ENCODE results near the gene ARHGAP8.
"Not testable (repeated sequence)": the region's sequence is repeated elsewhere in the genome, so short reads cannot be mapped to it uniquely, and the experiment has no call there.

Gene ARHGAP8

GRCh38 chr22:44776605-44777363 is 24.4 kb downstream of the ARHGAP8 start:
- no peak for DNase-seq

GRCh38 chr22:44777364-44777755 is 25.0 kb downstream of the ARHGAP8 start:
- DNase-seq: no peak

GRCh38 chr22:44780876-44781449 is 28.6 kb downstream of the ARHGAP8 start:
- no peak for DNase-seq

- no peak for DNase-seq
Observed at GRCh38 chr22:44782363-44782963, 30.1 kb downstream of the ARHGAP8 start.

GRCh38 chr22:44783091-44783490 is 30.7 kb downstream of the ARHGAP8 start:
- no peak for DNase-seq

GRCh38 chr22:44783581-44783980 is 31.2 kb downstream of the ARHGAP8 start:
- no peak for DNase-seq

GRCh38 chr22:44786136-44786535 is 33.8 kb downstream of the ARHGAP8 start:
- no peak for DNase-seq

- no peak for DNase-seq
Observed at GRCh38 chr22:44786610-44787009, 34.2 kb downstream of the ARHGAP8 start.

GRCh38 chr22:44787832-44788231 is 35.5 kb downstream of the ARHGAP8 start:
- no peak for DNase-seq

GRCh38 chr22:44793106-44793505 is 40.7 kb downstream of the ARHGAP8 start:
- DNase-seq: no peak

GRCh38 chr22:44793506-44794172 is 41.3 kb downstream of the ARHGAP8 start:
- DNase-seq: no peak

- DNase-seq: no peak
Observed at GRCh38 chr22:44795701-44796630, 43.6 kb downstream of the ARHGAP8 start.

- DNase-seq: no peak
Observed at GRCh38 chr22:44797181-44797725, 44.9 kb downstream of the ARHGAP8 start.

GRCh38 chr22:44799077-44799945 is 46.9 kb downstream of the ARHGAP8 start:
- DNase-seq: no peak

GRCh38 chr22:44799946-44800634 is 47.7 kb downstream of the ARHGAP8 start:
- DNase-seq: not testable (repeated sequence)

- no peak for DNase-seq
Observed at GRCh38 chr22:44801476-44801875, 49.1 kb downstream of the ARHGAP8 start.

- no peak for DNase-seq
Observed at GRCh38 chr22:44802071-44802700, 49.8 kb downstream of the ARHGAP8 start.

- no peak for DNase-seq
Observed at GRCh38 chr22:44802956-44803355, 50.6 kb downstream of the ARHGAP8 start.

- no peak for DNase-seq
Observed at GRCh38 chr22:44804327-44804726, 52.0 kb downstream of the ARHGAP8 start.

- DNase-seq: no peak
Observed at GRCh38 chr22:44805711-44806110, 53.3 kb downstream of the ARHGAP8 start.
